GM21447 (cell line): ENCODE data around the gene TNRC18.
A peak's percentile ranks its signal among the peaks of the same experiment; 100 is the strongest.

ENCODE experiments used
- ATAC-seq: cut with Tn5 transposase; IDR thresholded peaks from one replicate; pipeline ENCODE4 v1.9.1; 2021; ENCODE audit not compliant: unreplicated experiment

Gene TNRC18

GRCh38 chr7:5450549-5451327 lies 27.1 kb upstream of the TNRC18 start:
- ATAC-seq: no peak

- no peak for ATAC-seq
Measured at GRCh38 chr7:5448378-5449037, 24.9 kb upstream of the TNRC18 start.

GRCh38 chr7:5445981-5446594 lies 22.5 kb upstream of the TNRC18 start:
- ATAC-seq: no peak

GRCh38 chr7:5443678-5444077 lies 20.0 kb upstream of the TNRC18 start:
- ATAC-seq: no peak

GRCh38 chr7:5442757-5443305 lies 19.2 kb upstream of the TNRC18 start:
- no peak for ATAC-seq

GRCh38 chr7:5441840-5442503 lies 18.3 kb upstream of the TNRC18 start:
- ATAC-seq: no peak

- ATAC-seq: no peak
Measured at GRCh38 chr7:5439572-5440496, 16.2 kb upstream of the TNRC18 start.

GRCh38 chr7:5439209-5439571 lies 15.6 kb upstream of the TNRC18 start:
- no peak for ATAC-seq

- ATAC-seq: no peak
Measured at GRCh38 chr7:5437987-5438386, 14.4 kb upstream of the TNRC18 start.

GRCh38 chr7:5437348-5437892 lies 13.8 kb upstream of the TNRC18 start:
- ATAC-seq: no peak

- ATAC-seq: no peak
Measured at GRCh38 chr7:5436003-5436678, 12.5 kb upstream of the TNRC18 start.

- ATAC-seq: peak; percentile 75
Measured at GRCh38 chr7:5435291-5436002, 11.8 kb upstream of the TNRC18 start.

GRCh38 chr7:5433181-5433580 lies 9.5 kb upstream of the TNRC18 start:
- no peak for ATAC-seq

GRCh38 chr7:5432691-5433090 lies 9.1 kb upstream of the TNRC18 start:
- no peak for ATAC-seq

- ATAC-seq: no peak
Measured at GRCh38 chr7:5431560-5432015, 8.0 kb upstream of the TNRC18 start.

- ATAC-seq: no peak
Measured at GRCh38 chr7:5430612-5430947, 6.9 kb upstream of the TNRC18 start.

GRCh38 chr7:5429857-5430611 lies 6.4 kb upstream of the TNRC18 start:
- no peak for ATAC-seq

GRCh38 chr7:5429253-5429856 lies 5.7 kb upstream of the TNRC18 start:
- ATAC-seq: no peak
